HT-29 (cell line): ENCODE results near the gene ATG13. TPM values are rescaled to one million over a fixed set of nuclear protein-coding genes. Genes with fewer than 3 reads are reported as not detected.

Experiments
- DNase-seq: peaks from one replicate; pipeline ENCODE4 v3.0.0-alpha.2; 2015; ENCODE audit warnings: low spot score
- total RNA-seq: library from RNA; depleted of rRNA; stranded (reverse); fragments of >200 nt; shearing (Covaris generic); gene quantifications from 2 replicates; pipeline ENCODE4 v1.2.3, GENCODE V29; 2014

ATG13 gene
- total RNA-seq, 1 experiment from 2014 or later: 152 TPM

DNA sequence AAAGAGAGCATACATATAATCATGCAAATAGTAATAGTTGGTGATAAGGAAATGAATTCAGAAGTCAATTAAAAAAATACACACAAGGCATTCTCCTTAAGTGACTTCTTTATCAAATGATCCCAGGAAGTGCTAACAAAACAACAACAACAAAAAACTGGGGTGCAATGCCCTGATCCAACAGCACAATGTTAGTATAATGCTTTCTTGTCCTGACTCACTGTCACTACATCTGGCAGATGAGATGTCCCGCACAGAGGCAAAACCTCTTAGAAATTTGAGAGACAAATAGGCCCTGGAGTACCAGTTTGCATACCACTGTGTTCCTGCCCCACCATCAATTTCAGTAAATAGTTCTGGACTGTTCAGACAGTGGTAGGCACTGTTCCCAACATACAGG lies 12.6 kb upstream of the ATG13 start:
- no peak for DNase-seq

DNA sequence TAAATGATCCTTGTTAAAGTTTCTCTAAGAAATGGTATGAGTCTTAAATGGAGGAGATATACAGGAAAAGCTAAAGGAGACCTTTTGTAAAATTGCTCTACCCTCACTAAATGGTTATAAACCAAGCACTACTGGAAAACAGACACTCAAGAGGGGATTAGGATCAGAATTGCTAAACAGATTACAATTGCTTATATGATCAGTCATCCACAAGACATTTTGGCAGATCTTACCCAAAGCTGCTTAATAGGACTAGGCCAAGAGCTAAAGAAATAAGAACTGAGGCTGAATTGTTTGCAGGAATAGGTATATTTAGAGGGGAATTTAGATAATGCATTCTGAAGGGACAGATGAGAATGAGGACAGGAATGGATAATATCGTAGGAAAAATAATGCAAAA lies 9.8 kb upstream of the ATG13 start:
- DNase-seq: no peak

DNA sequence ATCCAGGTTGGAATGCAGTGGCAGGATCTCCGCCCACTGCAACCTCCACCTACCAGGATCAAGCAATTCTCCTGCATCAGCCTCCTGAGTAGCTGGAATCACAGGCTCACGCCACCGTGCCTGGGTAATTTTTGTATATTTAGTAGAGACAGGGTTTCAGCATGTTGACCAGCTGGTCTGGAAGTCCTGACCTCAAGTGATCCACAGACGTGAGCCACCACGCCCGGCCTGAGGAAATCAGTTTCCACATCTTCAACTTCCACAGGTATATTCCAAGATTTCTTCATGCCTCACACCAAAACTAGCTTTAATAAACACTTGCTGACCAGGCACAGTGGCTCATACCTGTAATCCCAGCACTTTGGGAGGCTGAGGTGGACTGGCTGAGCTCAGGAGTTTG lies 8.0 kb upstream of the ATG13 start:
- no peak for DNase-seq

GRCh38 chr11:46611526-46612304 lies 5.6 kb upstream of the ATG13 start:
- no peak for DNase-seq

- DNase-seq: no peak
These were observed 5.0 kb upstream of the ATG13 start for GRCh38 chr11:46612326-46612725.

GRCh38 chr11:46615756-46616155 lies 1.6 kb upstream of the ATG13 start:
- DNase-seq: no peak

- peak; percentile 67 for DNase-seq
These were observed 711 bp upstream of the ATG13 start for GRCh38 chr11:46616551-46617133.

- DNase-seq: no peak
These were observed 590 bp downstream of the ATG13 start for GRCh38 chr11:46617972-46618314.

- peak; percentile 40 for DNase-seq
These were observed 1.5 kb downstream of the ATG13 start for GRCh38 chr11:46618837-46619236.

DNA sequence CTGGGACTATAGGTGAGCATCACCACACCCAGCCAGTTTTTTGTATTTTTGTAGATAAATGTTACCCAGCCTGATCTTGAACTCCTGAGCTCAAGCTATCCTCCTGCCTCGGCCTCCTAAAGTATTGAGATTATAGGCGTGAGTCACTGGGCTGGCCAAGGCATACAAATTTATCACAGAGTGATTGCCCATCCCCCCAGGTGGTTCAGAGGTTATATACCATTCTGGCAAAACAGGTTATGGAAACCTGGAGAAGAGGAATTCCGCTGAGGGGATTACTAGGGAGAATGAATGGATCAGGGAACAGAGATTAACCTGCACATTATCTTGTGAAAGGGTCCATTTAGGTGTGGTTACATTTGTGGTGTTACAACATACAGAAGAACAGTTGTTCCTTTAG lies 8.1 kb downstream of the ATG13 start:
- DNase-seq: peak; percentile 21

GRCh38 chr11:46628961-46629360 lies 11.6 kb downstream of the ATG13 start:
- DNase-seq: no peak

GRCh38 chr11:46630237-46630636 lies 12.9 kb downstream of the ATG13 start:
- no peak for DNase-seq

GRCh38 chr11:46631676-46632075 lies 14.3 kb downstream of the ATG13 start:
- DNase-seq: no peak

DNA sequence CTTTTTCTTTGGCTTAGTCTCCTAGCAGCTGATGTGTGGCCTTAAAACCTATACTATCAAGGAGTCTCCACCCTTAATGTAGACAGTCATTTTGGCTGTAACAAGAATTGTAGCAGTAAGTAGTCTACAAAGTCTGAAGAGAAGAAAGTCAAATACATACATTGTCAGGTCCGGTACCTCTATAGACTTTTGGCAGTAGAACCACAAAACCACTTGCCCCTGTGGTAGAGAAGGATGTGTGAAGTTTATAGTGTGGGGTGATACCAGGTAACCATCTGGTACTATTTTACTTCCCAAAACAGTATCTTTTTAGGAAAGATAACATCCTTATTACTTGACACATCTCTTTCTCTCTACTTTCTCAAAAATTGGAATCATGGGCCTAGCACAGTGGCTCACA lies 15.1 kb downstream of the ATG13 start:
- no peak for DNase-seq

- DNase-seq: no peak
These were observed 16.2 kb downstream of the ATG13 start for GRCh38 chr11:46633291-46634217.

- DNase-seq: no peak
These were observed 18.3 kb downstream of the ATG13 start for GRCh38 chr11:46635557-46636139.

DNA sequence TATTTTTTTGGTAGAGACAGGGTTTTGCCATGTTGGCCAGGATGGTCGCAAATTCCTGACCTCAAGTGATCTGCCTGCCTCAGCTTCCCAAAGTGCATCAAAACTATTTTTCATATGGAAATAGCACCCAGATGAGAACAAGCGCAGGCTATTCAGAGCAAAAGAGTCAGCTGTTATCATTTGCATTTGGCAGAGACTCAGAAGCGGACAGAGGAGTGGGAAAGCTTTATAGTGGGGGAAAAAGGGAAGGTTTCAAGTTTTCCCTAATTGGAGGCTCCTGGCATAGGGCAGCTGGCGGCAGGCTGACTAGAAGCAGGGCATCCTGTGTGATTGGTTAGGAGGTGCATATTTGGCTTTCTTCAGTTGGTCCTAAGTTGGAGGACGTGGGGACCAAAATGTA lies 20.2 kb downstream of the ATG13 start:
- no peak for DNase-seq

GRCh38 chr11:46639197-46639839 lies 22.0 kb downstream of the ATG13 start:
- no peak for DNase-seq

DNA sequence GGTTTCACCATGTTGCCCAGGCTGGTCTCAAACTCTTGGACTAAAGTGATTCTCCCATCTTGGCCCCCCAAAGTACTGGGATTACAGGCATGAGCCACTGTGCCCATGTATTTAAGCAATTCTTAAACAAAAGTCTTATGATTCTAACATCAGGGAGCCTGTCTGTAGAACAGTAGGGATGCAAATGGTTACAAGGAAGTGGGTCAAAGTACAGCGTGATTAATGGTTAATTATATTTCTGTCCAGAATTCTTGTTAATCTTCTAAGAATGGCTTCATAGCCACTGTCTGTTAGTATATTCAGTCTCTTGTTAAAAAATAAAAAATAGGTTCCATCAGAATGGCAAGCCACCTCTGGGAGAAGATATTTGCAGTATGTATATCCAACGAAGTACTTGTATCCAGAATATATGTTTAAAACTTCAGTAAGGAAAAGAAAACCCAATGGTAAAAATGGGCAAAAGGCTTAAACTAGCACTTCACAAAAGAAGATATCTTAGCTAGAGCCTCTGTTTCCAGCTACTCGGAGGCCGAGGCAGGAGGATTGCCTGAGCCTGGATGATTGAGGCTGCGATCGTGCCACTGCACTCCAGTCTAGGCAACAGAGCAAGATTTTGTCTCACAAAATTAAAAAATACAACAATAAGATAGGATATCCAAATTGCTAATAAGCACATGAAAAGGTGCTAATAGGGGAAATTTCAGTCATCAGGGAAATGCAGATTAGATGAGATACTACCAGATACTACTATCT lies 22.9 kb downstream of the ATG13 start:
- DNase-seq: peak; percentile 49

GRCh38 chr11:46641639-46642038 lies 24.3 kb downstream of the ATG13 start:
- DNase-seq: no peak
